Stromal cell of bone marrow (primary cell): ENCODE results near the gene MRS2.

ENCODE experiments used
- DNase-seq: peaks from one replicate; pipeline ENCODE4 v3.0.0-alpha.2; 2012; ENCODE audit warnings: low read depth

Gene MRS2

GRCh38 chr6:24430086-24430485, 27.4 kb downstream of the MRS2 start:
- DNase-seq = peak; percentile 23

GRCh38 chr6:24431045-24431451, 28.3 kb downstream of the MRS2 start:
- DNase-seq = peak; percentile 21

- DNase-seq = no peak
These were observed 29.9 kb downstream of the MRS2 start for GRCh38 chr6:24432611-24433010.

GRCh38 chr6:24436979-24437378, 34.2 kb downstream of the MRS2 start:
- DNase-seq = no peak

GRCh38 chr6:24439858-24440539, 37.3 kb downstream of the MRS2 start:
- DNase-seq = no peak

- no peak for DNase-seq
These were observed 38.3 kb downstream of the MRS2 start for GRCh38 chr6:24440897-24441598.

- no peak for DNase-seq
These were observed 38.8 kb downstream of the MRS2 start for GRCh38 chr6:24441599-24441904.

GRCh38 chr6:24444588-24444987, 41.9 kb downstream of the MRS2 start:
- DNase-seq = no peak

- no peak for DNase-seq
These were observed 43.0 kb downstream of the MRS2 start for GRCh38 chr6:24445704-24446103.

- DNase-seq = no peak
These were observed 43.9 kb downstream of the MRS2 start for GRCh38 chr6:24446670-24447069.

- DNase-seq = no peak
These were observed 45.7 kb downstream of the MRS2 start for GRCh38 chr6:24448396-24448795.

GRCh38 chr6:24448828-24449525, 46.2 kb downstream of the MRS2 start:
- DNase-seq = no peak

GRCh38 chr6:24451581-24452388, 49.0 kb downstream of the MRS2 start:
- DNase-seq = no peak

- DNase-seq = no peak
These were observed 51.2 kb downstream of the MRS2 start for GRCh38 chr6:24453921-24454320.

GRCh38 chr6:24454452-24454851, 51.7 kb downstream of the MRS2 start:
- no peak for DNase-seq

GRCh38 chr6:24455061-24455460, 52.3 kb downstream of the MRS2 start:
- DNase-seq = no peak

GRCh38 chr6:24458134-24458533, 55.4 kb downstream of the MRS2 start:
- DNase-seq = no peak

GRCh38 chr6:24458941-24459340, 56.2 kb downstream of the MRS2 start:
- no peak for DNase-seq

- DNase-seq = no peak
These were observed 58.2 kb downstream of the MRS2 start for GRCh38 chr6:24460966-24461365.

- no peak for DNase-seq
These were observed 61.7 kb downstream of the MRS2 start for GRCh38 chr6:24464253-24465038.

GRCh38 chr6:24469811-24470210, 67.1 kb downstream of the MRS2 start:
- DNase-seq = no peak

- no peak for DNase-seq
These were observed 69.4 kb downstream of the MRS2 start for GRCh38 chr6:24472181-24472580.
